H1 (cell line): Measurements from ENCODE around the gene MROH7. TPM values are rescaled to one million over a fixed set of nuclear protein-coding genes. Genes with fewer than 3 reads are reported as not detected.
A peak's percentile ranks its signal among the peaks of the same experiment; 100 is the strongest.

ENCODE experiments used
- CTCF ChIA-PET: fragments of 300-600 bp; sonication (Branson Sonifier 250); formaldehyde crosslinking; loops from one replicate; lab custom pipeline; 2021; ENCODE audit not compliant: partially characterized antibody; lab: Charles Lee
- POLR2A ChIA-PET: fragments of 300-600 bp; sonication (Branson Sonifier 250); formaldehyde crosslinking; loops from one replicate; lab custom pipeline; 2021; ENCODE audit warnings: inconsistent platforms; ENCODE audit not compliant: partially characterized antibody; lab: Charles Lee
- DNase-seq, 2 experiments: peaks; one replicate each; pipeline versions ENCODE4 v3.0.0 to v3.0.0-alpha.2; 2010 to 2022; ENCODE audit warnings: low spot score in 2 of 2, low read depth in 1 of 2, mixed read lengths in 1 of 2
- FAIRE-seq: peaks from 2 replicates; lab custom pipeline; 2011; peaks lifted over from hg19 to GRCh38; lab: Jason Lieb, UNC
- H2AFZ ChIP-seq: 2 replicates; pipeline ENCODE4 v1.8.1; 2012; ENCODE audit warnings: low read length, inconsistent platforms
- H2AK5ac ChIP-seq: 2 replicates; pipeline ENCODE4 v1.6.1; 2013; ENCODE audit warnings: low read depth, low read length
- H2BK120ac ChIP-seq: replicated peaks from 2 replicates; pipeline ENCODE3; 2013; ENCODE audit warnings: low read depth, low read length, inconsistent platforms
- H2BK12ac ChIP-seq: 2 replicates; pipeline ENCODE4 v1.6.1; 2013; ENCODE audit warnings: low read depth, low read length
- H2BK15ac ChIP-seq: 2 replicates; pipeline ENCODE4 v1.6.1; 2013; ENCODE audit warnings: low read length
- H2BK20ac ChIP-seq: 2 replicates; pipeline ENCODE4 v1.6.1; 2013; ENCODE audit warnings: low read length
- H2BK5ac ChIP-seq: 2 replicates; pipeline ENCODE4 v1.6.1; 2013; ENCODE audit warnings: low read depth, low read length
- H3K14ac ChIP-seq: 2 replicates; pipeline ENCODE4 v1.6.1; 2013; ENCODE audit warnings: inconsistent platforms; ENCODE audit not compliant: insufficient read length
- H3K18ac ChIP-seq: 2 replicates; pipeline ENCODE4 v1.6.1; 2013; ENCODE audit warnings: low read length; ENCODE audit errors: extremely low read depth
- H3K23ac ChIP-seq: 2 replicates; pipeline ENCODE4 v1.6.1; 2013; ENCODE audit warnings: inconsistent platforms; ENCODE audit not compliant: insufficient read length
- H3K23me2 ChIP-seq: 2 replicates; pipeline ENCODE4 v1.6.1; 2013; ENCODE audit warnings: low read depth, low read length
- H3K27ac ChIP-seq: 2 replicates; pipeline ENCODE4 v1.6.1; 2011; ENCODE audit warnings: low read depth, low read length, inconsistent platforms
- H3K27me3 ChIP-seq, 4 experiments: replicated peaks in 1 of 4; 1 replicate in 1 of 4; 2 replicates in 3 of 4; pipeline versions ENCODE4 v1.6.1 to v1.8.1; 2011 to 2013; ENCODE audit warnings: low read length in 3 of 4, mild to moderate bottlenecking in 3 of 4, inconsistent platforms in 2 of 4, mixed read lengths in 2 of 4, moderate library complexity in 1 of 4; ENCODE audit not compliant: control insufficient read depth in 3 of 4, insufficient read depth in 3 of 4; ENCODE audit errors: extremely low read depth in 1 of 4
- H3K36me3 ChIP-seq, 4 experiments: 2 replicates each; pipeline versions ENCODE4 v1.6.1 to v1.8.1; 2011 to 2013; ENCODE audit warnings: mild to moderate bottlenecking in 4 of 4, low read length in 3 of 4, moderate library complexity in 2 of 4, control low read depth in 1 of 4, inconsistent platforms in 1 of 4; ENCODE audit not compliant: insufficient read depth in 4 of 4, control insufficient read depth in 2 of 4
- H3K4ac ChIP-seq: replicated peaks from 2 replicates; pipeline ENCODE3; 2013; ENCODE audit warnings: low read length, low read depth, mixed read lengths, inconsistent platforms; ENCODE audit not compliant: insufficient read length
- H3K4me1 ChIP-seq, 4 experiments: replicated peaks in 1 of 4; 1 replicate in 1 of 4; 2 replicates in 3 of 4; pipeline versions ENCODE4 v1.6.1 to v1.8.1; 2011 to 2013; ENCODE audit warnings: low read length in 3 of 4, inconsistent platforms in 2 of 4, mixed read lengths in 1 of 4; ENCODE audit not compliant: insufficient read depth in 4 of 4, control insufficient read depth in 3 of 4
- H3K4me2 ChIP-seq, 2 experiments: 2 replicates each; pipeline versions ENCODE4 v1.6.1 to v1.8.1; 2011 to 2013; ENCODE audit warnings: low read depth in 2 of 2, low read length in 2 of 2, control low read depth in 1 of 2, inconsistent platforms in 1 of 2, mild to moderate bottlenecking in 1 of 2; ENCODE audit not compliant: insufficient read depth in 1 of 2
- H3K4me3 ChIP-seq, 4 experiments: fragments of 200-600, 300-600 bp in 1 of 4; sonication (generic), shearing (Covaris generic), sonication (Bioruptor Twin) in 1 of 4; 2 replicates each; pipeline versions ENCODE4 v1.5.1 to v1.8.1; 2011 to 2016; ENCODE audit warnings: low read length in 4 of 4, low read depth in 3 of 4, control low read depth in 2 of 4, inconsistent platforms in 2 of 4, mild to moderate bottlenecking in 2 of 4, mixed read lengths in 1 of 4, moderate library complexity in 1 of 4; ENCODE audit not compliant: insufficient read depth in 2 of 4; ENCODE audit errors: extremely low read depth in 1 of 4
- H3K56ac ChIP-seq: replicated peaks from 2 replicates; pipeline ENCODE3; 2013; ENCODE audit warnings: low read depth, mild to moderate bottlenecking, mixed read lengths, low read length, inconsistent platforms; ENCODE audit not compliant: insufficient read length
- H3K79me1 ChIP-seq: 2 replicates; pipeline ENCODE4 v1.6.1; 2013; ENCODE audit warnings: low read depth, low read length, control low read depth
- H3K79me2 ChIP-seq, 2 experiments: 2 replicates each; pipeline versions ENCODE4 v1.6.1 to v1.8.1; 2012 to 2013; ENCODE audit warnings: low read length in 2 of 2, mild to moderate bottlenecking in 2 of 2, inconsistent platforms in 1 of 2; ENCODE audit not compliant: insufficient read depth in 2 of 2, control insufficient read depth in 1 of 2
- H3K9ac ChIP-seq, 4 experiments: replicated peaks in 1 of 4; 1 replicate in 1 of 4; 2 replicates in 3 of 4; pipeline versions ENCODE4 v1.6.1 to v1.8.1; 2011 to 2013; ENCODE audit warnings: low read depth in 3 of 4, low read length in 3 of 4, control low read depth in 2 of 4, mild to moderate bottlenecking in 2 of 4, moderate library complexity in 2 of 4, inconsistent platforms in 1 of 4; ENCODE audit errors: extremely low read depth in 1 of 4
- H3K9me3 ChIP-seq, 2 experiments: 2 replicates each; pipeline versions ENCODE4 v1.6.1 to v1.8.1; 2012 to 2013; ENCODE audit warnings: mild to moderate bottlenecking in 2 of 2, moderate library complexity in 2 of 2, control low read depth in 1 of 2, inconsistent platforms in 1 of 2, low read depth in 1 of 2, low read length in 1 of 2, mixed read lengths in 1 of 2; ENCODE audit not compliant: insufficient read depth in 2 of 2
- H4K20me1 ChIP-seq, 2 experiments: replicated peaks in 1 of 2; 2 replicates each; pipeline versions ENCODE3 to v1.8.1; 2011 to 2013; ENCODE audit warnings: inconsistent platforms in 2 of 2, low read length in 2 of 2, mild to moderate bottlenecking in 1 of 2; ENCODE audit not compliant: insufficient read depth in 2 of 2, control insufficient read depth in 1 of 2
- H4K5ac ChIP-seq: 2 replicates; pipeline ENCODE4 v1.6.1; 2013; ENCODE audit warnings: low read length, low read depth, mixed read lengths, inconsistent platforms; ENCODE audit not compliant: insufficient read length
- H4K8ac ChIP-seq: 2 replicates; pipeline ENCODE4 v1.8.0; 2013; ENCODE audit warnings: mild to moderate bottlenecking, moderate library complexity, low read length, inconsistent platforms; ENCODE audit not compliant: insufficient read depth; ENCODE audit errors: extremely low read depth
- H4K91ac ChIP-seq: replicated peaks from 2 replicates; pipeline ENCODE3; 2013; ENCODE audit warnings: low read length, mixed read lengths, inconsistent platforms; ENCODE audit not compliant: insufficient read length
- BRCA1 ChIP-seq: IDR thresholded peaks from 2 replicates; pipeline ENCODE4 v1.6.1; 2012; ENCODE audit warnings: low read depth, low read length, improper control_type of control experiment
- CHD2 ChIP-seq: IDR thresholded peaks from 2 replicates; pipeline ENCODE4 v1.6.1; 2012; ENCODE audit warnings: low read length, improper control_type of control experiment
- EP300 ChIP-seq, 2 experiments: IDR thresholded peaks; 1 replicate in 1 of 2; 2 replicates in 1 of 2; pipeline ENCODE4 v1.6.1; 2011 to 2012; ENCODE audit warnings: low read depth in 2 of 2, low read length in 2 of 2, mild to moderate bottlenecking in 2 of 2, borderline replicate concordance in 1 of 2, inconsistent platforms in 1 of 2, moderate library complexity in 1 of 2
- JUND ChIP-seq: IDR thresholded peaks from 2 replicates; pipeline ENCODE4 v1.6.1; 2011; ENCODE audit warnings: mild to moderate bottlenecking, improper control_type of control experiment, low read length
- KDM1A ChIP-seq: fragments of 200-600, 300-600 bp; sonication (generic); IDR thresholded peaks from 2 replicates; pipeline ENCODE4 v1.7.1; 2016; ENCODE audit warnings: mild to moderate bottlenecking, low read length, borderline replicate concordance
- PHF8 ChIP-seq: fragments of 200-600 bp; sonication (generic); conservative IDR thresholded peaks from 2 replicates; pipeline ENCODE4 v1.7.1; 2012; ENCODE audit warnings: low read depth, mild to moderate bottlenecking, inconsistent platforms, low read length, moderate library complexity
- RAD21 ChIP-seq, 2 experiments: IDR thresholded peaks in 1 of 2; conservative IDR thresholded peaks in 1 of 2; 2 replicates each; pipeline ENCODE4 v1.6.1; 2011; ENCODE audit warnings: low read depth in 2 of 2, low read length in 2 of 2, improper control_type of control experiment in 1 of 2, inconsistent platforms in 1 of 2, mild to moderate bottlenecking in 1 of 2, moderate library complexity in 1 of 2
- RBBP5 ChIP-seq: IDR thresholded peaks from 2 replicates; pipeline ENCODE4 v1.7.1; 2012; ENCODE audit warnings: low read depth, mild to moderate bottlenecking, inconsistent platforms, low read length, moderate library complexity, borderline replicate concordance
- RXRA ChIP-seq: IDR thresholded peaks from 2 replicates; pipeline ENCODE4 v1.6.1; 2011; ENCODE audit warnings: low read depth, mild to moderate bottlenecking, low read length, moderate library complexity; ENCODE audit not compliant: insufficient read depth
- SP2 ChIP-seq: IDR thresholded peaks from 2 replicates; pipeline ENCODE4 v1.6.1; 2012; ENCODE audit warnings: mild to moderate bottlenecking, low read length, inconsistent platforms
- TEAD4 ChIP-seq: IDR thresholded peaks from 2 replicates; pipeline ENCODE4 v1.6.1; 2012; ENCODE audit warnings: low read depth, low read length, inconsistent platforms, mixed read lengths
- WGBS, 2 experiments: shearing (Covaris generic) in 1 of 2; methylation state at CpG; one replicate each; pipeline versions ENCODE4 v1.1.6 to v1.1.7; 2013 to 2015; ENCODE audit warnings: low lambda C conversion rate in 2 of 2, mixed read lengths in 2 of 2, inconsistent platforms in 1 of 2, low coverage in 1 of 2, missing lambda C conversion rate in 1 of 2; ENCODE audit not compliant: insufficient replicate concordance in 2 of 2, insufficient coverage in 1 of 2, insufficient read length in 1 of 2; ENCODE audit errors: extremely low coverage in 1 of 2, missing lambda C conversion rate in 1 of 2; 5-methylcytosine and 5-hydroxymethylcytosine counted together
- polyA plus RNA-seq, 7 experiments: library from polyadenylated mRNA; depleted of rRNA in 3 of 7; stranded (reverse) in 5 of 7; unstranded in 2 of 7; fragments of >200 nt in 5 of 7; fragments of 200-250 nt in 2 of 7; gene quantifications; 1 replicate in 5 of 7; 2 replicates in 1 of 7; 4 replicates in 1 of 7; pipeline versions ENCODE4 v1.2.1 to v1.2.3, GENCODE V29; 2011 to 2013; ENCODE audit warnings: missing spikeins in 2 of 7, mixed read lengths in 2 of 7
- total RNA-seq: library from RNA; stranded (reverse); fragmentation: NEBNext Ultra II Directional; extraction: Animal tissue kit (Norgen Biotek cat#: 25700); gene quantifications from 2 replicates; pipeline ENCODE4 v1.2.1, GENCODE V29; 2021

Gene MROH7
- total and polyA plus RNA-seq, 2 of the 8 experiments (the other 6 are each of a cell fraction or from before 2014, with no cell fraction given): 0.07 to 0.20 TPM

- H4K8ac ChIP-seq: no peak overlapping the region
- H3K36me3 ChIP-seq: no peaks in the 10 kb centered on the region
- DNase-seq (no peak), FAIRE-seq (no peak)
- H3K27me3 ChIP-seq: no peaks in the 10 kb centered on the region
- no peaks in the 10 kb centered on the region for H3K79me2 ChIP-seq
- H4K91ac ChIP-seq: no peak overlapping the region
- H4K5ac ChIP-seq: no peak overlapping the region
- no peak overlapping the region for H3K27ac ChIP-seq
- CTCF ChIA-PET: no interaction called here
- no peak overlapping the region for H2AFZ ChIP-seq
- H3K9ac ChIP-seq: no peak overlapping the region
- H2BK12ac ChIP-seq: no peak overlapping the region
- POLR2A ChIA-PET: interaction anchor here (1.1 kb wide), 1 partner anchor 11 kb away, joined by 3 read pairs; no protein-coding TSS in a partner anchor
- no peak overlapping the region for H2AK5ac ChIP-seq
- H2BK20ac ChIP-seq: no peak overlapping the region
- no peak overlapping the region for H2BK15ac ChIP-seq
- H2BK120ac ChIP-seq: no peak overlapping the region
- no peak overlapping the region for H3K4me3 ChIP-seq
- no peak overlapping the region for H3K56ac ChIP-seq
- no peak overlapping the region for H3K14ac ChIP-seq
- H3K4ac ChIP-seq: no peak overlapping the region
- H2BK5ac ChIP-seq: 0 out of 2 replicates have a peak overlapping the region, but pooled peaks have one; percentile 24
- H4K20me1 ChIP-seq: peaks cover 0 to 5% of the 10 kb centered on the region in 2 experiments
- no peaks in the 10 kb centered on the region for H3K9me3 ChIP-seq
- 91% methylated on average over 10 of the region's 10 CpGs; no CpG with 5 or more reads in 1 of the 2 experiments for WGBS, 2 experiments
- no peak overlapping the region for H3K4me2 ChIP-seq
- no peaks in the 10 kb centered on the region; a peak in 1 of 7 replicates for H3K4me1 ChIP-seq
- no peaks in the 10 kb centered on the region for H3K23me2 ChIP-seq
- H3K18ac ChIP-seq: no peak overlapping the region
- no peak overlapping the region for H3K23ac ChIP-seq
- H3K79me1 ChIP-seq: no peaks in the 10 kb centered on the region
- TF ChIP-seq BRCA1 (no peak), JUND (no peak), SP2 (no peak), RBBP5 (no peak), PHF8 (no peak), RXRA (no peak), KDM1A (no peak), TEAD4 (no peak), RAD21 (IDR thresholded peaks at IDR 0.05 in 1 of 2, conservative IDR thresholded peaks at IDR 0.05 in 1 of 2; ENCODE audit: low read depth in 2 of 2, low read length in 2 of 2) (no peak), EP300 (IDR thresholded peaks at IDR 0.05; ENCODE audit: borderline replicate concordance in 1 of 2, low read depth in 2 of 2, low read length in 2 of 2) (no peak), CHD2 (no peak)
Measured at GRCh38 chr1:54601730-54602129, 39.9 kb upstream of the MROH7 start.
